ENCODE data around the gene UFD1. TPM values are rescaled to one million over a fixed set of nuclear protein-coding genes. Genes with fewer than 3 reads are reported as not detected.

The UFD1 gene
- total RNA-seq, 1 donor from 2014 or later, result 21.2 TPM

- no peak for DNase-seq
Observed at GRCh38 chr22:19467912-19468311, 11.1 kb downstream of the UFD1 start.

GRCh38 chr22:19466848-19467752 lies 11.9 kb downstream of the UFD1 start:
- DNase-seq, result no peak

GRCh38 chr22:19466126-19466716 lies 12.8 kb downstream of the UFD1 start:
- DNase-seq, result no peak

- DNase-seq, result no peak
Observed at GRCh38 chr22:19464975-19465374, 14.0 kb downstream of the UFD1 start.

- DNase-seq, result no peak
Observed at GRCh38 chr22:19464546-19464945, 14.4 kb downstream of the UFD1 start.

- DNase-seq, result peak; percentile 12
Observed at GRCh38 chr22:19463491-19464469, 15.2 kb downstream of the UFD1 start.

- DNase-seq, result no peak
Observed at GRCh38 chr22:19463008-19463407, 16.0 kb downstream of the UFD1 start.

- DNase-seq, result no peak
Observed at GRCh38 chr22:19461506-19461905, 17.5 kb downstream of the UFD1 start.

- DNase-seq, result no peak
Observed at GRCh38 chr22:19460036-19460435, 19.0 kb downstream of the UFD1 start.

GRCh38 chr22:19457828-19458428 lies 21.1 kb downstream of the UFD1 start:
- no peak for DNase-seq

GRCh38 chr22:19456541-19456940 lies 22.5 kb downstream of the UFD1 start:
- no peak for DNase-seq

GRCh38 chr22:19455585-19456370 lies 23.2 kb downstream of the UFD1 start:
- no peak for DNase-seq

GRCh38 chr22:19455033-19455432 lies 24.0 kb downstream of the UFD1 start:
- DNase-seq, result no peak

- no peak for DNase-seq
Observed at GRCh38 chr22:19454156-19454555, 24.8 kb downstream of the UFD1 start.

GRCh38 chr22:19453718-19454117 lies 25.3 kb downstream of the UFD1 start:
- no peak for DNase-seq

GRCh38 chr22:19451570-19451969 lies 27.4 kb downstream of the UFD1 start:
- no peak for DNase-seq

GRCh38 chr22:19450363-19451175 lies 28.4 kb downstream of the UFD1 start:
- no peak for DNase-seq

- no peak for DNase-seq
Observed at GRCh38 chr22:19449422-19449767, 29.6 kb downstream of the UFD1 start.

- DNase-seq, result no peak
Observed at GRCh38 chr22:19448739-19449421, 30.1 kb downstream of the UFD1 start.

GRCh38 chr22:19448076-19448607 lies 30.9 kb downstream of the UFD1 start:
- peak; percentile 77 for DNase-seq
